ENCODE measurements around the gene MEG3.

GRCh38 chr14:100902295-100903133, 76.6 kb downstream of the MEG3 start:
- TF ChIP-seq EZH2 (IDR thresholded peaks at IDR 0.05) (no peak), POLR2AphosphoS5 (IDR thresholded peaks at IDR 0.05; ENCODE audit: borderline replicate concordance, low read depth, low read length) (no peak), FOXP2 (optimal IDR thresholded peaks at IDR 0.05; ENCODE audit: control extremely low read depth, extremely low read length, insufficient read depth) (no peak)

Measured in SK-N-MC (cell line).